ENCODE data around the gene SRF. TPM values are rescaled to one million over a fixed set of nuclear protein-coding genes. Genes with fewer than 3 reads are reported as not detected.

SRF gene
- total RNA-seq, 3 donors from 2014 or later (not counting 1 experiment from before 2014, with no cell fraction given): 31.6 to 33.0 (median 32.0) TPM

- Mint-ChIP-seq H3K36me3 (no peaks in the 10 kb centered on the region), H3K27me3 (ENCODE audit: low read depth in 2 of 2) (no peaks in the 10 kb centered on the region), H3K27ac (no peak overlapping the region), H3K9me3 (no peaks in the 10 kb centered on the region), H3K4me3 (no peak overlapping the region), H3K4me1 (no peaks in the 10 kb centered on the region)
- H3K36me3 ChIP-seq (ENCODE audit: control insufficient read depth, insufficient read depth, low read length): no peaks in the 10 kb centered on the region
- no peaks in the 10 kb centered on the region for H3K9me3 ChIP-seq (ENCODE audit: control insufficient read depth, insufficient read depth, low read length)
- no peak overlapping the region for H3K27ac ChIP-seq (ENCODE audit: low read length)
- DNase-seq: no peak
- intact Hi-C loops (cut with micrococcal nuclease): no loop called here
- no peak for ATAC-seq
- no peak overlapping the region for H3K4me3 ChIP-seq (ENCODE audit: low read length)
- H3K27me3 ChIP-seq (ENCODE audit: control insufficient read depth, insufficient read depth, low read length): no peaks in the 10 kb centered on the region
- TF ChIP-seq CTCF (IDR thresholded peaks at IDR 0.05): no peak
- 89% methylated on average over 6 of the region's 7 CpGs for WGBS (ENCODE audit: insufficient coverage)
- no peaks in the 10 kb centered on the region for H3K4me1 ChIP-seq (ENCODE audit: control insufficient read depth, insufficient read depth, low read length)
Observed at GRCh38 chr6:43150051-43150751, 20.9 kb upstream of the SRF start.

- H3K4me1 ChIP-seq (ENCODE audit: control insufficient read depth, insufficient read depth, low read length): no peaks in the 10 kb centered on the region
- no peaks in the 10 kb centered on the region for H3K27me3 Mint-ChIP-seq (ENCODE audit: low read depth in 2 of 2)
- no peaks in the 10 kb centered on the region for H3K27me3 ChIP-seq (ENCODE audit: control insufficient read depth, insufficient read depth, low read length)
- no peak overlapping the region for H3K4me3 ChIP-seq (ENCODE audit: low read length)
- no peaks in the 10 kb centered on the region for H3K4me1 Mint-ChIP-seq
- no peak for ATAC-seq
- intact Hi-C loops (cut with micrococcal nuclease): no loop called here
- no peak for TF ChIP-seq CTCF (IDR thresholded peaks at IDR 0.05)
- no peaks in the 10 kb centered on the region for H3K9me3 Mint-ChIP-seq
- H3K4me3 Mint-ChIP-seq: no peak overlapping the region
- H3K27ac ChIP-seq (ENCODE audit: low read length): no peak overlapping the region
- no peaks in the 10 kb centered on the region for H3K36me3 ChIP-seq (ENCODE audit: control insufficient read depth, insufficient read depth, low read length)
- no peak overlapping the region for H3K27ac Mint-ChIP-seq
- H3K9me3 ChIP-seq (ENCODE audit: control insufficient read depth, insufficient read depth, low read length): no peaks in the 10 kb centered on the region
- no peak for DNase-seq
- WGBS (ENCODE audit: insufficient coverage): 96% methylated on average over 11 of the region's 11 CpGs
- no peaks in the 10 kb centered on the region for H3K36me3 Mint-ChIP-seq
Observed at GRCh38 chr6:43159599-43159998, 11.5 kb upstream of the SRF start.

GRCh38 chr6:43163899-43164298, 7.2 kb upstream of the SRF start:
- no peaks in the 10 kb centered on the region for H3K4me1 ChIP-seq (ENCODE audit: control insufficient read depth, insufficient read depth, low read length)
- H3K9me3 ChIP-seq (ENCODE audit: control insufficient read depth, insufficient read depth, low read length): no peaks in the 10 kb centered on the region
- H3K4me3 Mint-ChIP-seq: no peak overlapping the region
- no peaks in the 10 kb centered on the region for H3K4me1 Mint-ChIP-seq
- no peaks in the 10 kb centered on the region for H3K36me3 Mint-ChIP-seq
- H3K4me3 ChIP-seq (ENCODE audit: low read length): no peak overlapping the region
- H3K9me3 Mint-ChIP-seq: no peaks in the 10 kb centered on the region
- ATAC-seq (no peak), DNase-seq (no peak)
- no peak overlapping the region for H3K27ac Mint-ChIP-seq
- no peak for TF ChIP-seq CTCF (IDR thresholded peaks at IDR 0.05)
- H3K27me3 Mint-ChIP-seq (ENCODE audit: low read depth in 2 of 2): no peaks in the 10 kb centered on the region
- H3K36me3 ChIP-seq (ENCODE audit: control insufficient read depth, insufficient read depth, low read length): no peaks in the 10 kb centered on the region
- H3K27ac ChIP-seq (ENCODE audit: low read length): no peak overlapping the region
- H3K27me3 ChIP-seq (ENCODE audit: control insufficient read depth, insufficient read depth, low read length): no peaks in the 10 kb centered on the region
- intact Hi-C loops (cut with micrococcal nuclease): no loop called here

GRCh38 chr6:43170417-43170930, 595 bp upstream of the SRF start:
- peak overlapping the region; percentile 94 to 96 for H3K27ac Mint-ChIP-seq
- peaks cover 33 to 45% of the 10 kb centered on the region in 2 donors for H3K4me1 Mint-ChIP-seq
- no peaks in the 10 kb centered on the region for H3K9me3 Mint-ChIP-seq
- H3K36me3 Mint-ChIP-seq: no peaks in the 10 kb centered on the region
- H3K9me3 ChIP-seq (ENCODE audit: control insufficient read depth, insufficient read depth, low read length): no peaks in the 10 kb centered on the region
- ATAC-seq: no peak
- H3K4me1 ChIP-seq (ENCODE audit: control insufficient read depth, insufficient read depth, low read length): peaks cover 43% of the 10 kb centered on the region
- 8% methylated on average over 17 of the region's 18 CpGs for WGBS (ENCODE audit: insufficient coverage)
- intact Hi-C loops (cut with micrococcal nuclease): loop anchor here (5.0 kb wide), 2 partner anchors 197 to 1077 kb away; partner anchors contain the start of genes HSP90AB1 and ZNF318
- H3K27me3 Mint-ChIP-seq (ENCODE audit: low read depth in 2 of 2): no peaks in the 10 kb centered on the region
- peak in 1 of 2 donors; percentile 31 for DNase-seq
- no peaks in the 10 kb centered on the region for H3K27me3 ChIP-seq (ENCODE audit: control insufficient read depth, insufficient read depth, low read length)
- H3K36me3 ChIP-seq (ENCODE audit: control insufficient read depth, insufficient read depth, low read length): peaks cover 2% of the 10 kb centered on the region
- H3K4me3 ChIP-seq (ENCODE audit: low read length): peak overlapping the region; percentile 70
- peak overlapping the region; percentile 78 for H3K27ac ChIP-seq (ENCODE audit: low read length)
- no peak for TF ChIP-seq CTCF (IDR thresholded peaks at IDR 0.05)
- H3K4me3 Mint-ChIP-seq: peak overlapping the region; percentile 99

Data from natural killer cell (primary cell).